Heart left ventricle (tissue), 16 donors: ENCODE measurements around the gene NOX4. TPM values are rescaled to one million over a fixed set of nuclear protein-coding genes. Genes with fewer than 3 reads are reported as not detected.

Source experiments
- ATAC-seq, 4 donors: fragments of 200-7000 bp; cut with Tn5 transposase; one replicate each; pipeline ENCODE4 v1.9.1; 2020 to 2022; ENCODE audit warnings: moderate library complexity in 4 of 4, mild to moderate bottlenecking in 3 of 4, moderate number of reproducible peaks in 1 of 4
- DNase-seq, 5 donors: peaks; one replicate each; pipeline ENCODE4 v3.0.0-alpha.2; 2020
- H3K27ac ChIP-seq, 12 donors: fragments of 200-600 bp; sonication (generic) in 4 of 12; one replicate each; pipeline versions ENCODE4 v1.5.0 to v1.8.0; 2016 to 2022; ENCODE audit warnings: mild to moderate bottlenecking in 2 of 12
- H3K27me3 ChIP-seq, 9 donors: fragments of 200-600 bp; sonication (generic) in 2 of 9; one replicate each; pipeline versions ENCODE4 v1.5.1 to v1.8.0; 2016 to 2022; ENCODE audit warnings: mild to moderate bottlenecking in 3 of 9
- H3K36me3 ChIP-seq, 9 donors: fragments of 200-600 bp; sonication (generic) in 2 of 9; one replicate each; pipeline versions ENCODE4 v1.5.0 to v1.8.0; 2018 to 2022; ENCODE audit warnings: mild to moderate bottlenecking in 2 of 9
- H3K4me1 ChIP-seq, 12 donors: fragments of 200-600 bp; sonication (generic) in 4 of 12; one replicate each; pipeline versions ENCODE4 v1.5.0 to v1.8.0; 2016 to 2022; ENCODE audit warnings: mild to moderate bottlenecking in 3 of 12
- H3K4me3 ChIP-seq, 12 donors: fragments of 200-600 bp; sonication (generic) in 4 of 12; one replicate each; pipeline versions ENCODE4 v1.5.0 to v1.8.0; 2017 to 2022; ENCODE audit warnings: mild to moderate bottlenecking in 9 of 12, moderate library complexity in 4 of 12
- H3K9me3 ChIP-seq, 12 donors: fragments of 200-600 bp; sonication (generic) in 4 of 12; one replicate each; pipeline versions ENCODE4 v1.5.0 to v1.8.0; 2016 to 2022; ENCODE audit warnings: mild to moderate bottlenecking in 1 of 12
- POLR2A ChIP-seq, 2 donors: fragments of 450-650 bp; IDR thresholded peaks; one replicate each; pipeline ENCODE4 v1.6.1; 2017; ENCODE audit warnings: antibody characterized with exemption in 2 of 2, mild to moderate bottlenecking in 2 of 2, moderate library complexity in 2 of 2
- WGBS, 4 donors: extraction: QIAGEN DNeasy Blood & Tissue Kit in 2 of 4; methylation state at CpG; one replicate each; pipeline versions ENCODE4 v1.1.5 to v1.1.7; 2013 to 2018; 5-methylcytosine and 5-hydroxymethylcytosine counted together
- intact Hi-C, 10 donors: fragments of 100-400 bp; cut with DNase I; formaldehyde crosslinking; loops; one replicate each; pipeline versions ENCODE4 v1.11.1 to v1.14.2; 2022
- polyA plus RNA-seq, 2 donors: library from polyadenylated mRNA; stranded (reverse); fragments of 200-250 nt; gene quantifications; one replicate each; pipeline ENCODE4 v1.2.3, GENCODE V29; 2013
- total RNA-seq, 9 donors: library from RNA; depleted of rRNA in 2 of 9; stranded (reverse); fragments of >200 nt in 2 of 9; fragmentation: NEBNext Ultra II Directional in 3 of 9; extraction: Animal tissue kit (Norgen Biotek cat#: 25700) in 3 of 9; gene quantifications; one replicate each; pipeline versions ENCODE4 v1.1.0 to v1.2.4, GENCODE V29; 2016 to 2023
- TF ChIP-seq, protein P1 (sequence below), 12 donors: fragments of 200-600 bp; sonication (generic) in 4 of 12; IDR thresholded peaks; one replicate each; pipeline versions ENCODE4 v1.5.0 to v1.8.0; 2018 to 2022; ENCODE audit warnings: antibody characterized with exemption in 12 of 12, mild to moderate bottlenecking in 5 of 12
- donor health status: ischemic (EF 13 %, LVEDD 7.1; RV severe dilation, severe dysfunction).
- donor health status: healthy with polysubstance abuse.
- donor health status: DM: no; HTN: yes; CAD: no.
- donor health status: DM: no; HTN: no; CAD: no.
- donor health status: ischemic (EF 25% LVEDD 6.9; RV normal size, moderate dysfunction).
- donor health status: ischemic (EF 25% LVEDD 5.7; RV mildly dilated, moderate dysfunction).
- donor health status: healthy.
- donor health status: DM: yes; HTN: yes; CAD: no.
- donor health status: ischemic (EF 35%, LVEDD 5.7; RV mildly dilated, moderate dysfunction).
- donor health status: nonischemic (EF 11% LVEDD 7.7; RV severe dilation, severe dysfunction).
- donor health status: DM: yes; HTN: yes; CAD: no.
- donor health status: PGD.
- donor health status: ischemic (EF 29% LVEDD 5.4; RV normal size, mild dysfunction).
- donor health status: nonischemic (EF 23%, LVEDD 6.1; RV moderate dilation, normal function).

Gene NOX4
- total and polyA plus RNA-seq, 11 donors, result 2.1 to 8.6 (median 2.8) TPM

DNA sequence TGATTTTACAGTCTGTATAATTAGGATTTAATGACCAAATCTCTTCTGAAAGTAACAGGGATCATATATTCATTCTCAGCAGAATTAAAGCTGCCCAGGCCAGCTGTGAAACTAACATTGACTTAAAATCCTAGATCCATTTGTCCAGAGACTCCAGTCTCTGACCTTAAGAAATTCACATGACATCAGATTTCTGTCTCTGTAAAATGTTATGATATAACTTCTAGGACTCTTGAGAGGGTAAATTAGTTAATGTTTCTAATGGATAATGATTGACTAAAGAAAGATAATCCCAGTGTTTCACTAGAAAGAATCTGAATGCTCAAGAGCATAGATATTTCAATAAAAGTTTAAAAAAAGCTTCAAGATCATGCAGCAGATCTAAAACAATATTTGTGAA lies 6.3 kb downstream of the NOX4 start:
- no peak for DNase-seq
- TF ChIP-seq, protein P1, sequence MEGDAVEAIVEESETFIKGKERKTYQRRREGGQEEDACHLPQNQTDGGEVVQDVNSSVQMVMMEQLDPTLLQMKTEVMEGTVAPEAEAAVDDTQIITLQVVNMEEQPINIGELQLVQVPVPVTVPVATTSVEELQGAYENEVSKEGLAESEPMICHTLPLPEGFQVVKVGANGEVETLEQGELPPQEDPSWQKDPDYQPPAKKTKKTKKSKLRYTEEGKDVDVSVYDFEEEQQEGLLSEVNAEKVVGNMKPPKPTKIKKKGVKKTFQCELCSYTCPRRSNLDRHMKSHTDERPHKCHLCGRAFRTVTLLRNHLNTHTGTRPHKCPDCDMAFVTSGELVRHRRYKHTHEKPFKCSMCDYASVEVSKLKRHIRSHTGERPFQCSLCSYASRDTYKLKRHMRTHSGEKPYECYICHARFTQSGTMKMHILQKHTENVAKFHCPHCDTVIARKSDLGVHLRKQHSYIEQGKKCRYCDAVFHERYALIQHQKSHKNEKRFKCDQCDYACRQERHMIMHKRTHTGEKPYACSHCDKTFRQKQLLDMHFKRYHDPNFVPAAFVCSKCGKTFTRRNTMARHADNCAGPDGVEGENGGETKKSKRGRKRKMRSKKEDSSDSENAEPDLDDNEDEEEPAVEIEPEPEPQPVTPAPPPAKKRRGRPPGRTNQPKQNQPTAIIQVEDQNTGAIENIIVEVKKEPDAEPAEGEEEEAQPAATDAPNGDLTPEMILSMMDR (IDR thresholded peaks at IDR 0.05), result no peak
- TF ChIP-seq POLR2A (IDR thresholded peaks at IDR 0.05), result no peak
- intact Hi-C loops, result loop anchor here in 1 of 10 donors (10.0 kb wide), 1 partner anchor 140 kb away; no protein-coding TSS in a partner anchor
- Histone ChIP-seq H3K9me3 (no peaks in the 10 kb centered on the region), H3K27ac (no peak overlapping the region), H3K4me1 (no peaks in the 10 kb centered on the region), H3K36me3 (peaks cover 0 to 3% (median 0%) of the 10 kb centered on the region in 9 donors), H3K27me3 (peaks cover 0 to 8% (median 0%) of the 10 kb centered on the region in 9 donors), H3K4me3 (no peak overlapping the region)
- ATAC-seq, result no peak

DNA sequence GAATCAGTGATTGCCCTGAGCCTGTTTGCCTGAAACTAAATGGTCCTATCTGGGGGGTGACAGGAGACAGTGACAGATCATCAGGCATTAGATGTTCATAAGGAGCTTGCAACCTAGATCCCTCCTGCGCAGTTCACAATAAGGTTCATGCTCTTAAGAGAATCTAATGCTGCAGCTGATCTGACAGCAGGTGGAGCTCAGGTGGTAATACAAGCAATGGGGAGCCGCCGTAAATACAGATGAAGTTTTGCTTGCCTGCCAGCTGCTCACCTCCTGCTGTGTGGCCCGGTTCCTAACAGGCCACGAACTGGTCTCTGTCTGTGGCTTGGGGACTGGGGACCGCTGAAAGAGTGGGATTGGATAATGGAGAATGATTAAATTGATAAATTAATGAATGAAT lies 14.0 kb downstream of the NOX4 start:
- TF ChIP-seq, protein P1 (IDR thresholded peaks at IDR 0.05), result no peak
- no peak for TF ChIP-seq POLR2A (IDR thresholded peaks at IDR 0.05)
- intact Hi-C loops, result no loop called here
- no peak overlapping the region for H3K4me3 ChIP-seq
- no peaks in the 10 kb centered on the region for H3K27me3 ChIP-seq
- H3K9me3 ChIP-seq, result no peaks in the 10 kb centered on the region
- DNase-seq (no peak), ATAC-seq (no peak)
- H3K36me3 ChIP-seq, result peaks cover 0 to 3% (median 0%) of the 10 kb centered on the region in 9 donors
- peaks cover 0 to 2% (median 0%) of the 10 kb centered on the region in 12 donors for H3K4me1 ChIP-seq
- 79 to 86% (median 81%) methylated on average over 6 of the region's 6 CpGs for WGBS, 4 donors
- H3K27ac ChIP-seq, result no peak overlapping the region

DNA sequence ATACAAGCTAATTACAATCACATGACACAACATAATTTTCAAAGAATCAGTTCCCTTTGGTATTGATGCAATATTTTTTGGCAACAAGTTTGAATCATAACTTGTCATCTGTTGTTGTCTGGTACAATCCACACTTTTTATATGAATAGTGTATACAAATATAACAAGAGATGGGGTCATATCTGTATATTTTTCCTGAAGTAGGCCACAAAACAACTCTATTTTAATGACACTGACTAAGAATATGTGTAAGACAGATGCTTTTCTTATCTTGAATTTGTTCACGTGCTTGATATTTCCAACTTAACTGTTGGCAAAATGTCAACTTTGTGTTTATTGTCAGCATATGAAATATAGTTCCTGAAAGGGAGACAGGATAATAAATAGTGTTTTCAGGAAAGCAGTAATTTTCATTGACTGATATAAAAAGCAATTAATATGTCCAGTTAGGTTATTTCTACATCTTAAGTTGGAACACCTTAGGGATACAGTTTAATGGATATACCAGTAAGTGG lies 27.9 kb downstream of the NOX4 start:
- no peaks in the 10 kb centered on the region for H3K36me3 ChIP-seq
- intact Hi-C loops, result no loop called here
- TF ChIP-seq, protein P1 (IDR thresholded peaks at IDR 0.05), result no peak
- no peak for TF ChIP-seq POLR2A (IDR thresholded peaks at IDR 0.05)
- no peak overlapping the region for H3K4me3 ChIP-seq
- 1 to 6% (median 4%) methylated on average over 1 of the region's 1 CpG for WGBS, 4 donors
- ATAC-seq, result no peak
- peaks cover 0 to 22% (median 0%) of the 10 kb centered on the region in 12 donors for H3K9me3 ChIP-seq
- H3K27me3 ChIP-seq, result no peaks in the 10 kb centered on the region
- DNase-seq, result no peak
- no peak overlapping the region for H3K27ac ChIP-seq
- peaks cover 0 to 3% (median 0%) of the 10 kb centered on the region in 12 donors for H3K4me1 ChIP-seq

DNA sequence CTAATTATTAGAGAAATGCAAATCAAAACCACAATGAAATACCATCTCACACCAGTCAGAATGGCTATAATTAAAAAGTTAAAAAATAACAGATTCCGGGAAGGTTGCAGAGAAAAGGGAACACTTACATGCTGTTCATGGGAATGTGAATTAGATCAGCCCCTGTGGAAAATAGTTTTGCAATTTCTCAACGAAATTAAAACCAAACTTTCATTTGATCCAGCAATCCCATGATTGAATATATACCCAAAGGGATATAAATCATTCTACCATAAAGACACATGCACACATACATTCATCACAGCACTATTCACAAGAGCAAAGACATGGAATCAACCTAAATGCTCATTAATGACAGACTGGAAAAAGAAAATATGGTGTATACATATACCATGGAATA lies 32.5 kb downstream of the NOX4 start:
- H3K4me1 ChIP-seq, result peaks cover 0 to 3% (median 0%) of the 10 kb centered on the region in 12 donors

More for the DNA sequence above, 32.5 kb downstream of the NOX4 start:
- Histone ChIP-seq H3K4me3 (no peak overlapping the region), H3K9me3 (peaks cover 0 to 18% (median 0%) of the 10 kb centered on the region in 12 donors), H3K36me3 (no peaks in the 10 kb centered on the region), H3K27ac (no peak overlapping the region), H3K27me3 (no peaks in the 10 kb centered on the region)
- TF ChIP-seq POLR2A (IDR thresholded peaks at IDR 0.05), result no peak
- TF ChIP-seq, protein P1 (IDR thresholded peaks at IDR 0.05), result no peak
- 73 to 79% (median 76%) methylated on average over 2 of the region's 2 CpGs for WGBS, 4 donors
- intact Hi-C loops, result no loop called here
- no peak for DNase-seq
- ATAC-seq, result no peak
